ENCODE results near the gene MAP3K8. TPM values are rescaled to one million over a fixed set of nuclear protein-coding genes. Genes with fewer than 3 reads are reported as not detected.

The MAP3K8 gene
- total RNA-seq, 1 donor from 2014 or later, result 7.3 TPM

DNA sequence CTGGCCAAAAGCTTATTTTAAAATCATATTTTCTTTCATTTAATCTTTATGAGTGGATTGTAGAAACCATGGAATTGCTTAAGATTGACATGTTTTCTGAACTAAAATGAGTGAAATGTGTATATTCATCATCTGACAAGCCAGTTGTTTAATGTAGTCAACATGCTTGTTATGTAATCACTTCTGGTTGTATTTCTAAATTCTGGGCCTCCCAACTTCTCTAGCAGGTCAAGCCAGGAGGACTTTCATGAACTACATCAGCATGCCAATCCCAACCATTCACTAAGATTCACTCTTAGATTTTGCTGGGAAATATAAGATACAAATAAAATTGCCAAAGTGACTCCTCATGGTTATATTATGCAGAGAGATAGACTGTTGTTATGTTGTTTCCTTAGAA lies 21.1 kb upstream of the MAP3K8 start:
- H3K36me3 ChIP-seq, result no peaks in the 10 kb centered on the region
- H3K4me1 ChIP-seq, result no peaks in the 10 kb centered on the region
- no peaks in the 10 kb centered on the region for H3K79me2 ChIP-seq (ENCODE audit: low read depth)
- Mint-ChIP-seq H3K27ac (no peak overlapping the region), H3K4me1 (peaks cover 23% of the 10 kb centered on the region), H3K36me3 (no peaks in the 10 kb centered on the region), H3K9me3 (no peaks in the 10 kb centered on the region), H3K27me3 (ENCODE audit: insufficient read depth, low read depth) (peaks cover 7% of the 10 kb centered on the region), H3K4me3 (no peak overlapping the region)
- no peaks in the 10 kb centered on the region for H4K20me1 ChIP-seq (ENCODE audit: low read depth)
- H3K4me2 ChIP-seq, result no peak overlapping the region
- TF ChIP-seq EZH2 (IDR thresholded peaks at IDR 0.05), result no peak
- no peak for TF ChIP-seq CTCF (IDR thresholded peaks at IDR 0.05)
- H3K27ac ChIP-seq, result no peak overlapping the region
- H3F3A ChIP-seq (ENCODE audit: low read depth), result no peaks in the 10 kb centered on the region
- no peak for DNase-seq (ENCODE audit: low spot score)
- no peak overlapping the region for H2AFZ ChIP-seq (replicated peaks)
- no peak overlapping the region for H3K9ac ChIP-seq
- no peak overlapping the region for H3K4me3 ChIP-seq
- no peaks in the 10 kb centered on the region for H3K9me3 ChIP-seq (ENCODE audit: low read depth)
- no peaks in the 10 kb centered on the region for H3K27me3 ChIP-seq

DNA sequence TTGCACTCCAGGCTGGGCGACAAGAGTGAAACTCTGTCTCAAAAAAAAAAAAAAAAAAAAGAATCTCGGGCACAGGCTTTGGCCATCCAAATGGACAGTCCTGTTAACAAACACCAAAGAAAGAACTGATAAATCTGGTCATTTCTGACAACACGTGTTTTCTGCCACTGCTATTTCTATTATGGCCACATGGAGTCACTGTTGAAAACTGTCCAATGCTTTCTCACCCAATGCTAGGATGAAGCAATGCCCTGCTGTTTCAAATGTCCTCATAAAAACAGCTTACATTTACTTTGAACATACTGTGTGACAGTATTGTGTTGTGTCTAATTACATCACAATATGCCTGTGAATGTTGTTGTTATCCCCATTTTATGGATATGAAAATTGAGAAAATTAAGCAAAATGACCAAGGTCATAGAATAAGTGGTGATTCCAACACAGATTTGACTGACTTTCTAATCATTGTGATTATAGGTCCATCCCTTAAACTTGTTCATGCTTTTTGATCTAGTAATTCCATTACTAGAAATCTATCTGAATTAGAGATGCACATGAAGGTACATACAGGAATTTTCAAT lies 19.9 kb upstream of the MAP3K8 start:
- H3K4me3 Mint-ChIP-seq, result no peak overlapping the region
- no peaks in the 10 kb centered on the region for H3F3A ChIP-seq (ENCODE audit: low read depth)
- H3K36me3 Mint-ChIP-seq, result no peaks in the 10 kb centered on the region
- peaks cover 7% of the 10 kb centered on the region for H3K27me3 Mint-ChIP-seq (ENCODE audit: insufficient read depth, low read depth)
- no peak overlapping the region for H3K4me2 ChIP-seq
- TF ChIP-seq CTCF (IDR thresholded peaks at IDR 0.05) (peak; percentile 72), EZH2phosphoT487 (IDR thresholded peaks at IDR 0.05) (no peak), EZH2 (IDR thresholded peaks at IDR 0.05) (no peak)
- no peaks in the 10 kb centered on the region for H3K9me3 ChIP-seq (ENCODE audit: low read depth)
- H3K9me3 Mint-ChIP-seq, result no peaks in the 10 kb centered on the region
- H4K20me1 ChIP-seq (ENCODE audit: low read depth), result no peaks in the 10 kb centered on the region
- H3K4me3 ChIP-seq, result no peak overlapping the region
- no peaks in the 10 kb centered on the region for H3K79me2 ChIP-seq (ENCODE audit: low read depth)
- H3K4me1 Mint-ChIP-seq, result peaks cover 34% of the 10 kb centered on the region
- H3K27me3 ChIP-seq, result no peaks in the 10 kb centered on the region
- H3K9ac ChIP-seq, result no peak overlapping the region
- peaks cover 5% of the 10 kb centered on the region for H3K4me1 ChIP-seq
- no peak overlapping the region for H3K27ac ChIP-seq
- no peaks in the 10 kb centered on the region for H3K36me3 ChIP-seq
- H3K27ac Mint-ChIP-seq, result no peak overlapping the region
- no peak overlapping the region for H2AFZ ChIP-seq (replicated peaks)
- peak; percentile 57 for DNase-seq (ENCODE audit: low spot score)

DNA sequence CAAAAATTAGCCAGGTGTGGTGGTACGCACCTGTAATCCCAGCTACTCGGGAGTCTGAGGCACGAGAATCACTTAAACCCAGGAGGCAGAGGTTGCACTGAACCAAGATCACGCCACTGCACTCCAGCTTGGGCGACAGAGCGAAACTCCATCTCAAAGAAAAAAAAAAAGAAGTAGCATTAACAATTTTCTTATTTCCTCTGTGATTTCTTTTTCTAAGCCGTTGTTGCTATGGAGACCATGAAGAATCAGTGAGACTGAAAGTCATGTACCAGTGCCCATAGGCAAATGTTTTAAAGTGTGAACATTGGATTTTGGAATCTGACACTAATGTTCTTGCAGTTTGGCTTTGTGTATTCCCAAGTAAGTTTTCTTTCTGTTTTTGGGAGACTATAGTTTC lies 18.4 kb upstream of the MAP3K8 start:
- H3K4me3 ChIP-seq, result no peak overlapping the region
- H4K20me1 ChIP-seq (ENCODE audit: low read depth), result no peaks in the 10 kb centered on the region
- DNase-seq (ENCODE audit: low spot score), result no peak
- TF ChIP-seq EZH2 (IDR thresholded peaks at IDR 0.05) (no peak), CTCF (IDR thresholded peaks at IDR 0.05) (no peak), EZH2phosphoT487 (IDR thresholded peaks at IDR 0.05) (no peak)
- H3K4me2 ChIP-seq, result no peak overlapping the region
- H3K27me3 ChIP-seq, result no peaks in the 10 kb centered on the region
- no peaks in the 10 kb centered on the region for H3K36me3 ChIP-seq
- no peak overlapping the region for H3K9ac ChIP-seq
- Mint-ChIP-seq H3K27me3 (ENCODE audit: insufficient read depth, low read depth) (peaks cover 7% of the 10 kb centered on the region), H3K36me3 (no peaks in the 10 kb centered on the region), H3K9me3 (no peaks in the 10 kb centered on the region), H3K27ac (peak overlapping the region; percentile 86), H3K4me1 (peaks cover 44% of the 10 kb centered on the region), H3K4me3 (no peak overlapping the region)
- H3F3A ChIP-seq (ENCODE audit: low read depth), result no peaks in the 10 kb centered on the region
- no peak overlapping the region for H3K27ac ChIP-seq
- H2AFZ ChIP-seq (replicated peaks), result no peak overlapping the region
- peaks cover 5% of the 10 kb centered on the region for H3K4me1 ChIP-seq
- H3K79me2 ChIP-seq (ENCODE audit: low read depth), result no peaks in the 10 kb centered on the region
- no peaks in the 10 kb centered on the region for H3K9me3 ChIP-seq (ENCODE audit: low read depth)

All from neural progenitor cell (in vitro differentiated cells).